Activated naive CD4-positive, alpha-beta T cell treated with anti-CD3 and anti-CD28 coated beads for 36 hours (primary cell): ENCODE data around the gene MED29. TPM values are rescaled to one million over a fixed set of nuclear protein-coding genes. Genes with fewer than 3 reads are reported as not detected.

Experiments
- CTCF ChIA-PET: fragments of 350-600 bp; sonication (Branson Sonifier 250); formaldehyde crosslinking; loops from one replicate; lab custom pipeline; 2021; ENCODE audit warnings: antibody characterized with exemption; lab: Charles Lee
- DNase-seq: peaks from one replicate; pipeline ENCODE4 v3.0.0-alpha.2; 2020
- H3K27ac Mint-ChIP-seq: one replicate; pipeline ENCODE4 v1.8.0; 2021; ENCODE audit warnings: mild to moderate bottlenecking, mixed read lengths
- H3K27me3 Mint-ChIP-seq: one replicate; pipeline ENCODE4 v1.8.0; 2021; ENCODE audit warnings: low read depth, mixed read lengths
- H3K36me3 Mint-ChIP-seq: one replicate; pipeline ENCODE4 v1.8.0; 2021; ENCODE audit warnings: low read depth, mixed read lengths
- H3K4me1 Mint-ChIP-seq: one replicate; pipeline ENCODE4 v1.8.0; 2021; ENCODE audit warnings: low read depth, mixed read lengths
- H3K4me3 Mint-ChIP-seq: one replicate; pipeline ENCODE4 v1.8.0; 2021; ENCODE audit warnings: mild to moderate bottlenecking, moderate library complexity, mixed read lengths
- H3K9me3 Mint-ChIP-seq: one replicate; pipeline ENCODE4 v1.8.0; 2021; ENCODE audit warnings: mixed read lengths
- intact Hi-C: fragments of 100-400 bp; cut with micrococcal nuclease; formaldehyde crosslinking; loops from one replicate; pipeline ENCODE4 v1.15.1; 2023
- total RNA-seq, 2 experiments: library from RNA; stranded (reverse); gene quantifications; one replicate each; pipeline ENCODE4 v1.2.3, GENCODE V29; 2021

MED29 gene
- total RNA-seq, 2 experiments from 2014 or later = 18.0 to 18.5 TPM

- H3K4me1 Mint-ChIP-seq = peaks cover 18% of the 10 kb centered on the region
- no peak for DNase-seq
- intact Hi-C loops = no loop called here
- peaks cover 12% of the 10 kb centered on the region for H3K36me3 Mint-ChIP-seq
- no peak overlapping the region for H3K27ac Mint-ChIP-seq
- no peaks in the 10 kb centered on the region for H3K9me3 Mint-ChIP-seq
- CTCF ChIA-PET = interaction anchor here (1.2 to 1.7 kb wide), 2 partner anchors 13 to 20 kb away, joined by 3 to 6 read pairs; no protein-coding TSS in a partner anchor
- no peak overlapping the region for H3K4me3 Mint-ChIP-seq
- no peaks in the 10 kb centered on the region for H3K27me3 Mint-ChIP-seq
These were observed 36.5 kb downstream of the MED29 start for GRCh38 chr19:39427707-39428106.

GRCh38 chr19:39428283-39429112, 37.3 kb downstream of the MED29 start:
- Mint-ChIP-seq H3K27ac (peak overlapping the region; percentile 46), H3K9me3 (no peaks in the 10 kb centered on the region)
- intact Hi-C loops = no loop called here

GRCh38 chr19:39430675-39431593, 39.8 kb downstream of the MED29 start:
- intact Hi-C loops = loop anchor here (1.0 to 2.0 kb wide), 3 partner anchors 14 to 33 kb away; partner anchors contain the start of genes PLEKHG2 and SUPT5H
- Mint-ChIP-seq H3K4me1 (peaks cover 43% of the 10 kb centered on the region), H3K9me3 (no peaks in the 10 kb centered on the region), H3K27me3 (no peaks in the 10 kb centered on the region), H3K4me3 (peak overlapping the region; percentile 18), H3K27ac (peak overlapping the region; percentile 93), H3K36me3 (peaks cover 40% of the 10 kb centered on the region)
- CTCF ChIA-PET = no interaction called here
- DNase-seq = peak; percentile 78

More at GRCh38 chr19:39428283-39429112, 37.3 kb downstream of the MED29 start:
- no peak for DNase-seq
- Mint-ChIP-seq H3K4me1 (peaks cover 26% of the 10 kb centered on the region), H3K4me3 (no peak overlapping the region), H3K27me3 (no peaks in the 10 kb centered on the region), H3K36me3 (peaks cover 17% of the 10 kb centered on the region)
- CTCF ChIA-PET = interaction anchor here (0.6 to 1.7 kb wide), 2 partner anchors 14 to 61 kb away, joined by 3 to 6 read pairs; no protein-coding TSS in a partner anchor

- Mint-ChIP-seq H3K4me1 (peaks cover 54% of the 10 kb centered on the region), H3K27ac (peak overlapping the region; percentile 70), H3K27me3 (no peaks in the 10 kb centered on the region), H3K4me3 (peak overlapping the region; percentile 33), H3K9me3 (no peaks in the 10 kb centered on the region), H3K36me3 (peaks cover 41% of the 10 kb centered on the region)
- no peak for DNase-seq
- intact Hi-C loops = no loop called here
- CTCF ChIA-PET = interaction anchor here (1.4 kb wide), 1 partner anchor 108 kb away, joined by 3 read pairs; no protein-coding TSS in a partner anchor
These were observed 41.5 kb downstream of the MED29 start for GRCh38 chr19:39432677-39433025.

GRCh38 chr19:39433480-39434079, 42.4 kb downstream of the MED29 start:
- Mint-ChIP-seq H3K9me3 (no peaks in the 10 kb centered on the region), H3K36me3 (peaks cover 41% of the 10 kb centered on the region), H3K4me1 (peaks cover 54% of the 10 kb centered on the region), H3K4me3 (peak overlapping the region; percentile 99), H3K27me3 (no peaks in the 10 kb centered on the region), H3K27ac (peak overlapping the region; percentile 99)
- intact Hi-C loops = no loop called here
- CTCF ChIA-PET = interaction anchor here (1.2 kb wide), 1 partner anchor 42 kb away, joined by 3 read pairs; no protein-coding TSS in a partner anchor
- no peak for DNase-seq

- H3K9me3 Mint-ChIP-seq = no peaks in the 10 kb centered on the region
- peak overlapping the region; percentile 99 for H3K27ac Mint-ChIP-seq
- CTCF ChIA-PET = interaction anchor here (0.6 to 1.8 kb wide), 5 partner anchors 11 to 99 kb away, joined by 3 to 13 read pairs (median 7); partner anchors contain the start of genes EID2B, PLEKHG2 and SUPT5H
- H3K4me1 Mint-ChIP-seq = peaks cover 54% of the 10 kb centered on the region
- H3K36me3 Mint-ChIP-seq = peaks cover 41% of the 10 kb centered on the region
- H3K27me3 Mint-ChIP-seq = no peaks in the 10 kb centered on the region
- intact Hi-C loops = no loop called here
- DNase-seq = no peak
- peak overlapping the region; percentile 99 for H3K4me3 Mint-ChIP-seq
These were observed 43.2 kb downstream of the MED29 start for GRCh38 chr19:39434123-39435076.

- intact Hi-C loops = loop anchor here (1.0 to 2.0 kb wide), 4 partner anchors 10 to 93 kb away; partner anchors contain the start of genes MED29, PAF1, PLEKHG2 and SAMD4B
- CTCF ChIA-PET = interaction anchor here (0.5 to 1.8 kb wide), 8 partner anchors 10 to 1061 kb away, joined by 3 to 13 read pairs (median 6); partner anchors contain the start of genes EID2B, PLEKHG2, PSMD8 and SUPT5H
- Mint-ChIP-seq H3K4me3 (peak within 1 kb of the TSS; percentile 99), H3K36me3 (peaks cover 41% of the 10 kb centered on the region), H3K27ac (peak within 1 kb of the TSS; percentile 99), H3K4me1 (peaks cover 54% of the 10 kb centered on the region), H3K27me3 (no peaks in the 10 kb centered on the region), H3K9me3 (no peaks in the 10 kb centered on the region)
- peak; percentile 99 for DNase-seq
These were observed 44.5 kb downstream of the MED29 start, which contains the start of gene RPS16 for GRCh38 chr19:39435499-39436349. Gene RPS16, minus strand, starts transcription at chr19:39435949. Its CDS starts 54 bp downstream, at chr19:39435895.

GRCh38 chr19:39436350-39436716, 45.2 kb downstream of the MED29 start:
- intact Hi-C loops = loop anchor here (1.0 to 2.0 kb wide), 4 partner anchors 9 to 94 kb away; partner anchors contain the start of genes MED29, PAF1, PLEKHG2 and SAMD4B
- H3K4me1 Mint-ChIP-seq = peaks cover 50% of the 10 kb centered on the region
- no peaks in the 10 kb centered on the region for H3K27me3 Mint-ChIP-seq
- peak overlapping the region; percentile 99 for H3K4me3 Mint-ChIP-seq
- CTCF ChIA-PET = interaction anchor here (0.5 to 1.8 kb wide), 8 partner anchors 9 to 1062 kb away, joined by 3 to 13 read pairs (median 6); partner anchors contain the start of genes EID2B, PLEKHG2, PSMD8 and SUPT5H
- no peaks in the 10 kb centered on the region for H3K9me3 Mint-ChIP-seq
- DNase-seq = no peak
- H3K36me3 Mint-ChIP-seq = peaks cover 36% of the 10 kb centered on the region
- peak overlapping the region; percentile 99 for H3K27ac Mint-ChIP-seq

- CTCF ChIA-PET = interaction anchor here (0.6 to 4.1 kb wide), 7 partner anchors 12 to 234 kb away, joined by 3 to 61 read pairs (median 4); partner anchors contain the start of gene EID2B
- Mint-ChIP-seq H3K9me3 (no peaks in the 10 kb centered on the region), H3K27me3 (no peaks in the 10 kb centered on the region), H3K36me3 (peaks cover 27% of the 10 kb centered on the region), H3K4me1 (peaks cover 36% of the 10 kb centered on the region), H3K4me3 (no peak overlapping the region), H3K27ac (no peak overlapping the region)
- no peak for DNase-seq
- intact Hi-C loops = no loop called here
These were observed 47.2 kb downstream of the MED29 start for GRCh38 chr19:39438270-39438934.
